ENCODE results near the gene ZSWIM9.
A peak's percentile ranks its signal among the peaks of the same experiment; 100 is the strongest.

Gene ZSWIM9

DNA sequence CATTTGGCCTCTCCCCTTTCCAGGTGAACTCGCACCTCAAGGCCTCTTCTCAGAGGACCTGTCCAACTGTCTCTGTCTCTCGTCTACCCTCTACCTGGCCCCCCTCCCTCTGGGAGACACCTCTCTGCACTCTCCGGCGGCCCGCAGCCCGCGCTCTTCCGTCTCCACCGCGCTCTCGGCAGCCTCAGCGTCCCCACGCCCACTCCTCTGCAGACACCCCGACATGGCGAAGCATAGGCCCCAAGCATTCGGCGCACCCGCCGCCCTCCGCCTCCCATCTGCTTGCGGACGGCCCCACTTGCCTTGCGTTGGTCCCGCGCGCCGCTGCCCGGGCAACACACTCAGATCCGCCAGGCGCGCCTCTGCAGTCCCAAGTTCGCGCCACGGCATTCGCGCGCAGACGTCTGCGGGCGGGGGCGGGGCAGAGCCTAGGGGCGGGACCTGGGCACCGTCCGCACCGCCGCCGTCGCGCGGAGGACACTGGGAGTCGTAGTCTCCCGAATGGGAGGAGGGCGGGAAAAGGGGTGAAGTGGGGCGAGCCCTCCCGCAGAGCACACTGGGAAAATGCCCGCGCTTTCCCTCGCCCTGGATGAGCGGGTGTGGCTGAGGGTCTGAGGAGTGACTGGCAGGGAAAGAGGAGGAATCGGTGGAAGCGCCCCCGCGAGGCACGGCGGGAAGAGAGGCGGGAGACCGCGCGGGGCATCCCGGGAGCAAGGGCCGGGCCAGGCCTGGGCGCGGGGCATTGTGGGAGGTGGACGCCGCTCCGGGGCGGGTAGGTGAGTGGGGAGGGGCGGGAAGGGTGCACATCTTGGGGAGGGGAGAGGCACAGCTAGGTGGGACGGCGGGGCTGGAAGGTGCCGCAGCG, at the start of gene ZSWIM9, which contains the start of gene LIG1:
ZSWIM9 (plus strand) TSS at position 742 of the 865 bp plus-strand sequence. CDS start 1,123 bp downstream, outside the sequence.
LIG1 (minus strand) TSS at position 406 of the 865 bp plus-strand sequence. CDS start 4,778 bp downstream, outside the sequence.
- DNase-seq = peak; percentile 87

DNA sequence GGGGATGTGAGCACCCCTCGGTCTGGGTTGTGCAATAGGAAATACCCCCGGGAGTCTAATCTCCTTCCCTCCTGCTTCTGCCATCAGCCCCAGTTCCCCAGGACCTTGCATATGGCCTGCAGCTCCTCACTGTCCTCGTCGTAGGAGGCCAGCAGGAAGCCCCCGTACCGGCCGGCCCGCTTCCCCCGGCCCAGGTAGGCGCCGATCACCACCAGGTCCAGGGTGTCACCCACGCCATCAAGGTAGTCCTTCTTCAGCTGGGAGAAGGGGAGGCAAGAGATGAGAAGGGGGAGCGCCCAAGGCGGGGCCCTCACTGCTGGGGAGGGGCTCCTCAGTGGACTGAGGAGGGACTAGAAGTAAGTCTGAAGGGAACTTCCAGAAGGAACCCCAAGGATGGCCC, 49.4 kb upstream of the ZSWIM9 start:
- DNase-seq = no peak

DNA sequence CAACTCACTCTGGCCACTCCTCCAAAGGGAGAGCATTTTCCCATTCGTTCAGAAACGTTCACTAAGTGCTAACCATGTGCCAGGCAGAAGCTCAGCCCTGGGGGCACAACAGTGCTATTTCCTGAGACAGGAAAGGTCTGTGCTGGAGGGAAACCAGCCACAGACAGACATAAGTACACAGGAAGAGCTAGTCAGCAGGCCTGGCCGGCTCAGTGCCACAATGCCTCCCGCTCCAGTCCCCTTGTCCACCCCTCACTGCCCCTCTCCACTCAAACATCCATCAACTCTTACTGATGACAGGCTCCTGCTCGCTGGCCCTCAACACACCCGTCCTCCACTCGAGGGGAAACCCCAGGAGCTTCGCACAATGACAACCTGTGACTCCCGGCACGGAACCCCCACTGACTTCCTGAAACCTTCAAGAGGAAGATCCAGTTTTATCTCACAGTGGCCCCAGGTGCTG, 48.5 kb upstream of the ZSWIM9 start:
- DNase-seq = no peak

DNA sequence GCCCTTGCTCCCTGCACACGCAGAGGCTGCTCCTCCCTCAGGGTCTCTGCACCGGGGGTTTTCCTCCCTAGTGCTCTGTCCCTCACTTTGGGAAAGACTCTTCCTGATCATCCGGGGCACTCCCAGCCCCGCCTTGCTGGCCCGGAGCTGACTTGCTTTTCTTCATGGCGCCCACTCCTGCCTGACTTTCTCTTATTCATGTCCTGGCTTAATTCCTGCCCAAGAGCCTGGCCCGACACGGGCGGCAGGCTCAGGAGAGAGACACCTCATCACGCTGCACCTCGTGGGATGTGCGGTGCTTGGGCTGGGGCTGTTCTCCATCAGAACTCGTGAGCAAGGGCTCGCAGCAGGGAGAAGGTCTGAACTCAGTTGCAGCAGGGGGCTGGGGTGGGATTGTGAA, 48.1 kb upstream of the ZSWIM9 start:
- no peak for DNase-seq

- DNase-seq = no peak
Measured at GRCh38 chr19:48123907-48124651, 46.4 kb upstream of the ZSWIM9 start.

DNA sequence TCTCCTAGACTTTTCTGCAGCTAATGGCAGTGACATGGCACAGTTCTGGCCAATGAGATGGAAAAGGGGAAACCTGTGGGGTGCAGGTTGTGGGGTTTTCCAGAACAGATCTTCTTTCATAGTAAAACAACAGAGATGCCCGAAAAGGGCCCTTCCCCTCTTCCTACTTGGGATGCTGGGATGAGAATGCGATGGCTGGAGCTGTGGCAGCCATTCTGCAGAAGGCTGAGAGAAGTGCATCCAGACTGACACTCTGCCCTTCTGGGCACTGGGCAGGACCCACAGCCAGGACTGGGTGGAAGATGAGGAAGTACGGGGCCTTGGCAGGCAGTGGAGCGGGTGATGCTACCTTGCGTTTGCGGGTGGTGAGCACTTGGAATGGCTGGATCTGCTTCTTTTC, 42.9 kb upstream of the ZSWIM9 start:
- DNase-seq = no peak

GRCh38 chr19:48133094-48133493, 37.4 kb upstream of the ZSWIM9 start:
- DNase-seq = no peak

DNA sequence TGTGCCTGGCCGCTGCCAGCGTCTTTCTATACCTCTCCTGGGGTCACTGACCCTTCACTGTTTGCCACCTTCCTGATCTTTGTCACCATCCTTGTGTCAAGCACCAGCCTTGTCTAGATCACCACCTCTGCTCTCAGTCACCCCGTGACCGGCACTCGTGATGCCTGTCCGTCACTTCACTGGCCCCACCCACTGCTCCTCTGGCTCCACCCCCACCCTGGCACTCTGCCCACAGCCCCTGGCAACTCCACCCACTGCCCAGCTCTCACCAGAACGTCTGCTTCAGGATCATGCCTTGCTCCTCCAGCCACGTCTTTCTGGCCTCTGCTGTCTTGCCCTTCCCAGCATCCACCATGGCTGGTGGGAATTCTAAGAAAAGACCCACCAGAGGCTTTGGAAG, 35.1 kb upstream of the ZSWIM9 start:
- no peak for DNase-seq

DNA sequence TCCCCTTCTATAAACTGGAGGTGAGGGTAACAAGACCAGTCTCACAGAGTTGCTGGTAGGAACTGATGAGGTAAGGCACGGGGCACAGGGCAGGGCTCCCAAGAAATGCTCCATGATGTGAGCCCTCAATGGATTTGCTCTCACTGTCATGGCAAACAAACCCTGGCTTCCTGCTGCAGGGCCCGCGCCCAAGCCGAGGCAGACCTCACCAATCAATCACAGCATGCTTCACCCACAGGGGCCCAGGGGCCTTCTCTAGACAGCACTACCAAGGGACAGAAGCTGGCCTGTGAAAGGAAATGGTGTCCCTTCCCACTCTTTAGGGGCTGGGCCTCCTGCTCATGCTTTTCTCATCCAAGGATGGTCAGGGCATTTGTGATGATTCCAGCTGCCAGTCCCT, 33.9 kb upstream of the ZSWIM9 start:
- DNase-seq = no peak

- DNase-seq = no peak
Measured at GRCh38 chr19:48137411-48137810, 33.1 kb upstream of the ZSWIM9 start.

- DNase-seq = no peak
Measured at GRCh38 chr19:48139053-48139452, 31.4 kb upstream of the ZSWIM9 start.

DNA sequence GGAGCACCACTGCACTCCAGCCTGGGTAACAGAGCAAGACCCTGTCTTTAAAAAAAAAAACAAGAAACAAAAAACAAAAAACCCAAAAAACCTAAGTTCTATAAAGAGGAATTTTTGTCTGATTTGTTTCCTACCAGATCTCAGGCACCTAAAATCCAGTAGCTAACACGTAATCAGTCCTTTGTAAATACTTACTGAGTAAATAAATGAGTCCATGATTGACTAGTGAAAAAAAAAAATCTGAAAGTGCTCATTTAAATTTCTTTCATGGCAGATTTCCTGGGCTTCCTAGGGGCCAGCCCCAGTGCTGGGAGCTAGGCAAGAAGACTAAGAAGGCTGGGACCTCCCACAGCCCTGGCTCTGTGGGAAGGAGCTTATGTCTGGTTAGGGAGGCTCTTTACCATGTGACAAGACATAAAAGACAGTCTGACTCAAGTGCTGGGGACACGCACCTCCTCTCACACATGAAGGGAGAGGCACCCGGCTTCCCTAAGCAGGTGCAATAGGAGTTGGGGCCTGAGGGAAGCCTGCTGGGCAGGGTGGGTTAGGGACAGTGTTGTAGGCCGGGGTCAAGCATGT, 22.8 kb upstream of the ZSWIM9 start:
- DNase-seq = no peak

DNA sequence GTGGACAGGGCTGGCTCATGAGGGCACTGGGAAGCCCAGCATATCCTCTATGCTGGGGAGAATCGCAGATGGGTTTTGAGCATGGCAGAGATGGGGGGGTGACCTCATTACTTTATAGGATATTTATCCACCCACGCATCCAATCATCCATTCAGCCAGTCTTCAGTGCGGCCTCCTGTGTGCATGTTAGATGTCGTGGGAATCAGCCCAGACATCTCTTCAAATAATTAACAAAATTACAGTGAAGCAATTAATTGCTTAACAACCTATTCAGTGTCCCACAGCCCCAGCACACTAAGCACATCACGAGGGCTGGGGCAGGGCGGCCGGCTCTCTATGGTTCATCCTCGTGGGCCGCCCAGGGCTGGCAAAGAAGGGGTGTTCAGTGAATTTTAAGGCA, 21.9 kb upstream of the ZSWIM9 start:
- no peak for DNase-seq

DNA sequence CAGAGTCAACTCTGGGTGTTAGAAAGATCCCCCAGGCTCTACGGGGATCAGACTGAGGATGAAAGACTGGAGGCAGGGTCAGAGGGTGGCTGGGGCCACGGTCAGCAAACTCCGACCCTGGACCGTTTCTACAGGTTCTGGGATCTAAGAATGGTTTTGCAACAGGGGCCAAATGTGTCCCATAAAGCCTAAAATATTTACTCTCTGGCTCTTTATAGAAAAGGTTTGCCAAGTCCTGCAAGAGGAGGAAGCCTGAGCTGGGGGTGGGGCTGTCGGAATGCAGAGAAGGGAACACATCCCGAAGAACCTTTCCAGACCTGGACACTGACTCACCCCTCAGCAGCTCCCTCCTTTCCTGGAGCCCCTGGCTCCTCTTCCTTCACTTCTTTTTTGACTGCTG, 21.1 kb upstream of the ZSWIM9 start:
- DNase-seq = no peak

DNA sequence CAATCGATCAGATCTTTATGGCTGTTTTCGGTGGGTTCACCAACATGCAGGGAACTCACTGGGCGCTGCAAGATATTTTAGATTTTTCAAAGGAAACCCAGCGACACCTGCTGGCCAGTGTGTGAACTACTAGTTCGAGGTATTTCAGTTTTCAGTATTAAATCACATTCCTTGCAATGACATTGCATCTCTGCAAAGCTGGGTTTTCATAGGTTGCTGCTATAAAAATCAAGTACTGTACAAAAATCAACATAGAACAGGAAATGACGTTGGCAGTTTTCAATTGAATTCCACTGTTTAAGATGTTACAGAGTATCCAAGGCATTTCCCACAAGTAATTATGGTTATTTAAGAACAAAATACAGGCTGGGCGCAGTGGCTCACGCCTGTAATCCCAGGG, 17.9 kb upstream of the ZSWIM9 start:
- DNase-seq = no peak

DNA sequence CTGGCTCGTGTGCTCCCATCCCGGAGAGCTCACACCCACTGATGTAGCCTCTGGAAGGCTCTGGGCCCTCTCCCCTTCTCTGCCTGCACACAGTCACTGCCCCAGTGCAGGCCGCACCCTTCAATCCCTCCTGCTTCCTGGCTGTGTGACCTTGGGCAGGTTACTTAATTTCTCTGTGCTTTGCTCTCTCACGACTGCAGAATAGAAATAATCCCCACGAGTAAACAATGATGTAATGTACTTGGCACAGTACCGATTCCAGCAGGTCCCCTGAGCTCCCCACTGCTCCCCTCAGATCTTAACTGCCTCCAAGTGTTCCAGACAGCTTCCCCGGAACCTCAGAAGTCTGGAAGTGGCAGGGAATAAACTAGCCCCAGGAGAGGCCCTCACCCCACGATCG, 16.5 kb upstream of the ZSWIM9 start:
- DNase-seq = no peak

DNA sequence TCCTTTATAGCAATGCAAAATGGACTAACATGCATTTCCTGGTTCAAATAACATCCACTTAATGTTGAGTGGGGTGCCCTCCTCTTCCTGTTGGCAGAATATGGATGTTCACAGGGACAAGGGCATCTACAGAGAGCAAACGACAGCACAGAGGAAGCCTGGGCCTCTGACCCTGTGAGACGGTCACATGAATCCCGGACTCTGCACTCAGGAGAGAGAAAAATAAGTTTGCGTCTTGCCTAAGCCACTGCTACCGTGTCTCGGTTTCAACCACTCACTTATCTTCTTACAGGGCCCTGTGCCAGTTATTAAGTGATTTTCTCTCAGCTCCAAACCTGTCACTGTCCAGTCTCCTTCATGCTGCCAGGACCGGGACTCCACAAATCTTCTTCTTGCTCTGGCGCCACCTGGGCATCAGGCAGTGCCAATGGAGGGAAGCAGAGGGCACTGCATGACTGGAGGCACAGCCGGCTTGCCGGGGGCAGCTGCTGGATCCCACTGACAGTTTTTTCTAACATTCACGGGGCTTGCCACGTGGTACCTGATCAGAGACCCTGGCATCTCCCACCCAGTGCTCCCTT, 12.2 kb upstream of the ZSWIM9 start:
- DNase-seq = no peak

GRCh38 chr19:48168689-48169088, 1.8 kb upstream of the ZSWIM9 start:
- DNase-seq = no peak

DNA sequence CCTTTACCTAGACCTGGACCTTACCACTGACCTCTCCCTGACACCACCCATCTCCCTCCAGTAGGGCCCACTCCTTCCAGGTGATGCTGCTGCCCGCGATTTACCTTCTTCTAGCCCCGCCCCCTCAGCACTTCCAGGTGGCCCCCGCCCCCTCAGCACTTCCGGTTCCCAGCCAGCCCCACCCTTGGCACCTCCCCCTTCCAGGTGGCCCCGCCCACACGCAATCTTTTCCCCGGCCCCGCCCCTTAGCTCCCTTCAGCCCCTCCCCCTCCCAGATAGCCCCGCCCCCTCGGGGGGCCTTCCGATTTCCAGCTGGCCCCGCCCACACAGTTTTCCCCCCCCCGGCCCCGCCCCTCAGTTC, 922 bp upstream of the ZSWIM9 start:
- no peak for DNase-seq

- no peak for DNase-seq
Measured at GRCh38 chr19:48170817-48171347, 402 bp downstream of the ZSWIM9 start.

GRCh38 chr19:48171710-48172109, 1.2 kb downstream of the ZSWIM9 start:
- no peak for DNase-seq

GRCh38 chr19:48174445-48175030, 4.1 kb downstream of the ZSWIM9 start:
- no peak for DNase-seq

DNA sequence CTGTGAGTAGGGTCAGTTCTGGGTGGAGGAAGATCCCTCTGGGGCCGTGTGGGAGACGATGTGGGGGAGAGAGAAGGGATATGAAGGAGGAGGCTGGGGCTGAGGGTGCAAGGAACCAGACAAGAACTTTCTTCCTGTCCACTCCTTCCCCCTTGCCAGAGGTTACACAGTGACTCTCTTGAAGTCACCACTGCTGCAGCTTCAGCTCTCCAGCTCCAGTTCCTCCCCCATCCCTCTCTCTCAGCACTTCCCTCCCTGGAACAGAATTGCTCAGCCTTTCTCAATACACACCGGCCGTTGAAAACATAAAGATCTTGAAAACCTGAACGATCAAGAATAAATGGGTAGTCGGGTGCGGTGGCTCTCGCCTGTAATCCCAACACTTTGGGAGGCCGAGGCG, 5.1 kb downstream of the ZSWIM9 start:
- DNase-seq = no peak
